HL-60 (cell line): ENCODE data around the gene SLC29A2.
A peak's percentile ranks its signal among the peaks of the same experiment; 100 is the strongest.

ENCODE experiments used
- DNase-seq, 2 experiments: peaks; one replicate each; pipeline ENCODE4 v3.0.0-alpha.2; 2010 to 2020; ENCODE audit warnings: low read depth in 1 of 2, low spot score in 1 of 2
- H3K27ac ChIP-seq: fragments of 250-450 bp; sonication (Bioruptor Pico); replicated peaks from 2 replicates; pipeline ENCODE4 v1.5.1; 2020; ENCODE audit warnings: mild to moderate bottlenecking, moderate library complexity
- H3K27me3 ChIP-seq: fragments of 250-450 bp; sonication (Bioruptor Pico); 2 replicates; pipeline ENCODE4 v1.5.1; 2021; ENCODE audit warnings: mild to moderate bottlenecking, moderate library complexity; ENCODE audit not compliant: insufficient read depth, poor library complexity, severe bottlenecking
- H3K4me3 ChIP-seq: replicated peaks from 2 replicates; pipeline ENCODE4 v1.5.1; 2011; ENCODE audit warnings: mild to moderate bottlenecking, control low read depth, low read length; ENCODE audit not compliant: insufficient read depth
- GABPA ChIP-seq: IDR thresholded peaks from 2 replicates; pipeline ENCODE4 v1.6.1; 2012; ENCODE audit warnings: low read depth
- POLR2AphosphoS5 ChIP-seq: IDR thresholded peaks from 2 replicates; pipeline ENCODE4 v1.6.1; 2012; ENCODE audit warnings: low read depth
- SPI1 ChIP-seq: IDR thresholded peaks from 2 replicates; pipeline ENCODE4 v1.6.1; 2012; ENCODE audit warnings: low read depth, mild to moderate bottlenecking, borderline replicate concordance
- long read RNA-seq: library from polyadenylated mRNA; unstranded; transcript quantifications from one replicate; pipeline ENCODE4 v2.0.0, GENCODE V29; 2020
- TF ChIP-seq, protein P1 (sequence below): IDR thresholded peaks from one replicate; pipeline ENCODE4 v1.5.1; 2011; ENCODE audit warnings: low read length, control low read depth, inconsistent platforms; ENCODE audit not compliant: insufficient read depth
- TF ChIP-seq, protein P2 (sequence below): IDR thresholded peaks from 2 replicates; pipeline ENCODE4 v1.6.1; 2012; ENCODE audit warnings: low read depth; ENCODE audit not compliant: insufficient replicate concordance

The SLC29A2 gene, protein sequence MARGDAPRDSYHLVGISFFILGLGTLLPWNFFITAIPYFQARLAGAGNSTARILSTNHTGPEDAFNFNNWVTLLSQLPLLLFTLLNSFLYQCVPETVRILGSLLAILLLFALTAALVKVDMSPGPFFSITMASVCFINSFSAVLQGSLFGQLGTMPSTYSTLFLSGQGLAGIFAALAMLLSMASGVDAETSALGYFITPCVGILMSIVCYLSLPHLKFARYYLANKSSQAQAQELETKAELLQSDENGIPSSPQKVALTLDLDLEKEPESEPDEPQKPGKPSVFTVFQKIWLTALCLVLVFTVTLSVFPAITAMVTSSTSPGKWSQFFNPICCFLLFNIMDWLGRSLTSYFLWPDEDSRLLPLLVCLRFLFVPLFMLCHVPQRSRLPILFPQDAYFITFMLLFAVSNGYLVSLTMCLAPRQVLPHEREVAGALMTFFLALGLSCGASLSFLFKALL
- long read RNA-seq, transcript SLC29A2-202 (12 exons, 2,514 nt): major isoform, 8 of 50 reads
- long read RNA-seq, partial matches to known transcripts: 5 of 50 reads
- long read RNA-seq, other reads (novel, unspliced or antisense): 31 of 50 reads

DNA sequence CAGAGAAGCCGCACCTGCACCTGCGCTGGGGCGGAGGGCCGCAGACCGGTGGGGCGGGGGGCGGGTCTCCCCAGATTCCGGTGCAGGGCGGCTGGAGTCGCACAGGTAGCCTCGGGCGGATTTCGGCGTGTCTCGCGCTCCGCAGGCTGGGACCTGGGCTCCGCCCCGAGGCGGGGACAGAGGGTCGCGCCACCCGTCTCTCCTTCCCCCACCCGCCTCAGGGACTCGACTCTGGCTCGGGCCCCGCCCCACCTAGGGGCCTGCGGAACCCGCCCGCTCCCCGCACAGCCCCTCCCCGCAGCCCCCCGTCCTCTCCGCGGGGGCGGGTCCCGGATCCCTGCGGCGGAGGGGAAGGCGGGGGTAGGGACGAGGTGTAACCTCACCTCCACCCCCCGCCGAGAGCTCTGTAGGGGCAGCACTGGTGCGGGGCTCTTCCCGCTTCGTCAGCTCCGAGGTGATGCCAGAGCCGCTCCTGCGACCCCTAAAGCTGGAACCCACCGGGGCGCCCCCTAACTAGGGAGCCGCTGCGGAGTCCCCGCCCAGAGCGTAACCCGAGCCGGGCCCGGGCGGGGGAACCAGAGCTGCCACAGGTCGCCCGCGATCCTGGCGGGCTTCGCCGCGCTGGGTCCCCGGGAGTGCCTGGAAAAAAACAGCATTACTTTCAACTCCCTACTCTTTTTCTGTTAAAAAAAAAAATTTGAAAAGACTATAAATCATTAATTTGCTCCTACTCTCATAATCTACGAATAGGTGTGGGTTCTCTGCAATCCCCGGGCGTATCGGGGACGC lies at the start of gene SLC29A2:
Gene SLC29A2 (minus strand): TSS at position 134 of the 789 bp plus-strand sequence. CDS start 169 bp downstream, outside the sequence.
- Histone ChIP-seq H3K27me3 (no peaks in the 10 kb centered on the region), H3K4me3 (peak within 1 kb of the TSS; percentile 91), H3K27ac (peak within 1 kb of the TSS; percentile 86)
- TF ChIP-seq SPI1 (no peak), POLR2AphosphoS5 (no peak), GABPA (no peak)
- TF ChIP-seq, protein P1, sequence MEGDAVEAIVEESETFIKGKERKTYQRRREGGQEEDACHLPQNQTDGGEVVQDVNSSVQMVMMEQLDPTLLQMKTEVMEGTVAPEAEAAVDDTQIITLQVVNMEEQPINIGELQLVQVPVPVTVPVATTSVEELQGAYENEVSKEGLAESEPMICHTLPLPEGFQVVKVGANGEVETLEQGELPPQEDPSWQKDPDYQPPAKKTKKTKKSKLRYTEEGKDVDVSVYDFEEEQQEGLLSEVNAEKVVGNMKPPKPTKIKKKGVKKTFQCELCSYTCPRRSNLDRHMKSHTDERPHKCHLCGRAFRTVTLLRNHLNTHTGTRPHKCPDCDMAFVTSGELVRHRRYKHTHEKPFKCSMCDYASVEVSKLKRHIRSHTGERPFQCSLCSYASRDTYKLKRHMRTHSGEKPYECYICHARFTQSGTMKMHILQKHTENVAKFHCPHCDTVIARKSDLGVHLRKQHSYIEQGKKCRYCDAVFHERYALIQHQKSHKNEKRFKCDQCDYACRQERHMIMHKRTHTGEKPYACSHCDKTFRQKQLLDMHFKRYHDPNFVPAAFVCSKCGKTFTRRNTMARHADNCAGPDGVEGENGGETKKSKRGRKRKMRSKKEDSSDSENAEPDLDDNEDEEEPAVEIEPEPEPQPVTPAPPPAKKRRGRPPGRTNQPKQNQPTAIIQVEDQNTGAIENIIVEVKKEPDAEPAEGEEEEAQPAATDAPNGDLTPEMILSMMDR: no peak
- TF ChIP-seq, protein P2, sequence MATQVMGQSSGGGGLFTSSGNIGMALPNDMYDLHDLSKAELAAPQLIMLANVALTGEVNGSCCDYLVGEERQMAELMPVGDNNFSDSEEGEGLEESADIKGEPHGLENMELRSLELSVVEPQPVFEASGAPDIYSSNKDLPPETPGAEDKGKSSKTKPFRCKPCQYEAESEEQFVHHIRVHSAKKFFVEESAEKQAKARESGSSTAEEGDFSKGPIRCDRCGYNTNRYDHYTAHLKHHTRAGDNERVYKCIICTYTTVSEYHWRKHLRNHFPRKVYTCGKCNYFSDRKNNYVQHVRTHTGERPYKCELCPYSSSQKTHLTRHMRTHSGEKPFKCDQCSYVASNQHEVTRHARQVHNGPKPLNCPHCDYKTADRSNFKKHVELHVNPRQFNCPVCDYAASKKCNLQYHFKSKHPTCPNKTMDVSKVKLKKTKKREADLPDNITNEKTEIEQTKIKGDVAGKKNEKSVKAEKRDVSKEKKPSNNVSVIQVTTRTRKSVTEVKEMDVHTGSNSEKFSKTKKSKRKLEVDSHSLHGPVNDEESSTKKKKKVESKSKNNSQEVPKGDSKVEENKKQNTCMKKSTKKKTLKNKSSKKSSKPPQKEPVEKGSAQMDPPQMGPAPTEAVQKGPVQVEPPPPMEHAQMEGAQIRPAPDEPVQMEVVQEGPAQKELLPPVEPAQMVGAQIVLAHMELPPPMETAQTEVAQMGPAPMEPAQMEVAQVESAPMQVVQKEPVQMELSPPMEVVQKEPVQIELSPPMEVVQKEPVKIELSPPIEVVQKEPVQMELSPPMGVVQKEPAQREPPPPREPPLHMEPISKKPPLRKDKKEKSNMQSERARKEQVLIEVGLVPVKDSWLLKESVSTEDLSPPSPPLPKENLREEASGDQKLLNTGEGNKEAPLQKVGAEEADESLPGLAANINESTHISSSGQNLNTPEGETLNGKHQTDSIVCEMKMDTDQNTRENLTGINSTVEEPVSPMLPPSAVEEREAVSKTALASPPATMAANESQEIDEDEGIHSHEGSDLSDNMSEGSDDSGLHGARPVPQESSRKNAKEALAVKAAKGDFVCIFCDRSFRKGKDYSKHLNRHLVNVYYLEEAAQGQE: no peak
- DNase-seq: peak; percentile 78 to 82

DNA sequence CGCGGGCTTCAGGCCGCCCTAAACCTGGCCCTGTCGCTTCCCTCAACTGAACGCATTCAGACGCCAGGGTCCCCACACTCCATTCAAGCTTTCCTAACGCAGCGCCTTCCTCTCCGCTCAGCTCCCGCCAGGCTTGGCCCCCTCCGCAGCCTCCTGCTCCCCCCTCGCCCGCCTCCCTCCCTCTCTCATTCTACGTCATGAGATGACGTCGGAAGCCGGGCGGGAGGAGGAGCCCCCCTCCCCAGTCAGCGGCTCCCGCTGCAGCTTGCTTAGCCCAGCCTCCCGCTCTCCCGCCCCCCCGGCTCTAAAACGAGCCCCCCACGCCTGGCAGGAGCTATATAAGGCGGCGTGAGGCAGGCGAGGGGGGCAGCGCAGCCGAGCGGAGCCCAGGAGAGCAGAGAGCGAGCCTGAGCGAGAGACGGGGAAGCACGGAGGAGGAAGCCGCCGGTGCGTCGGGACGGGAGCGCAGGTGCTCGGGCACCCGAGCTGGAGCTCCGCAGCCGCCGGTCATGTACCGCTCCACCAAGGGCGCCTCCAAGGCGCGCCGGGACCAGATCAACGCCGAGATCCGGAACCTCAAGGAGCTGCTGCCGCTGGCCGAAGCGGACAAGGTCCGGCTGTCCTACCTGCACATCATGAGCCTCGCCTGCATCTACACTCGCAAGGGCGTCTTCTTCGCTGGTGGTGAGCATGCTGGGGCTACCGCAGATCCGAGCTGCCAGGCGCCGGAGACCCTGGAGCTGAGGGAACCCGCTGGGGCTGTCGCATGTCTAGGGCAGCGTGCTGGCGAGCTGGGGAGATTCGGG lies 49.3 kb upstream of the SLC29A2 start, which contains the start of gene NPAS4:
Gene NPAS4 (plus strand): TSS at position 365 of the 806 bp plus-strand sequence. CDS start 145 bp downstream, at position 510.
- no peak within 1 kb of the TSS for H3K27ac ChIP-seq
- DNase-seq: no peak
- TF ChIP-seq POLR2AphosphoS5 (no peak), SPI1 (no peak), GABPA (no peak)
- TF ChIP-seq, protein P2: no peak
- TF ChIP-seq, protein P1: no peak
- H3K4me3 ChIP-seq: no peak within 1 kb of the TSS
- peaks cover 2% of the 10 kb centered on the region for H3K27me3 ChIP-seq

DNA sequence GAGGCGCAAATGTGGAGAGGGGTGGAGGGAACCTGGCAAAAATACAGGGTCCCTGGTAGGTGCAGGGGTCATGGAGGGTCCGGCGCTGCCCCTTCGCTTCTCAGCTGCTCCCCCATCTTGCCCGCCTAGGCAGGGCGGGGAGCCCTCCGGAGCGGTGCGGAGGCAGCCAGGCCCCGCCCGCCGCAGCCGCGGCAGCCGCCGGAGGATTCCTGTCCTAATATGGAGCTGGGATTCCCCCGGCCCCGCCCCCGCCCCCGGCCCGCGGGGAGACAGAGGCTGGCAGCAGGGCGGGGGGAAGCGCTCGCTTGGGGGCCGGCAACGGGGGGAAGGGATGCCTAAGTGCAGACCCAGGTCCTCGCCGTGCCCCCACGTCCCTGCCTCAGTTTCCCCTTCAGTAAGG lies 48.3 kb upstream of the SLC29A2 start:
- Histone ChIP-seq H3K27me3 (peaks cover 2% of the 10 kb centered on the region), H3K4me3 (no peak overlapping the region), H3K27ac (no peak overlapping the region)
- TF ChIP-seq SPI1 (no peak), POLR2AphosphoS5 (no peak), GABPA (no peak)
- TF ChIP-seq, protein P1: no peak
- TF ChIP-seq, protein P2: no peak
- no peak for DNase-seq
